GM21360 (cell line): ENCODE measurements around the gene DCP2.

Experiments used
- ATAC-seq: cut with Tn5 transposase; IDR thresholded peaks from one replicate; pipeline ENCODE4 v1.9.1; 2021; ENCODE audit warnings: mild to moderate bottlenecking, moderate library complexity; ENCODE audit not compliant: unreplicated experiment

The DCP2 gene

GRCh38 chr5:113042491-113043243 is 66.1 kb downstream of the DCP2 start:
- ATAC-seq, result no peak

DNA sequence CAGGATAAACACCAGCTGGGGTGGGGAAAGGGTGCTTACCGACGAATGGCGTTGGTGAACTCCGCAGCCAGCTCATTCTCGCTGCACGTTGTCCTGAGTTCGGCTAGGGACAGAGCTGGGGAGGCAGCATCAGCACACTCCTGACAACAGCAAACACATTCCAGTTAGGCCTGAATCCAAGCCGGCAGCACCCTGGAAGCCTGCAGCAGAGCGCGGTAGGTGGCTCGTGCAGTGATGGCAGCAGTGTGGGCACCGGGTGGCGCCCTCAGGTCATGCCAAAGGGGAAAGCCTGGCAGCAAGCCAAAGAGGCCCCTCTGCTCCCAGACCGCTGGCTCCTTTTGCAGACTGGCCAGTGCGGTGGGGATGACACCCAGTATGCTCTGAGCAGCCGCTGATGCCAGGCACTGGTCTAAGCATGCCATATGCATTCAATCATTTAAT is 66.9 kb downstream of the DCP2 start:
- ATAC-seq, result no peak

DNA sequence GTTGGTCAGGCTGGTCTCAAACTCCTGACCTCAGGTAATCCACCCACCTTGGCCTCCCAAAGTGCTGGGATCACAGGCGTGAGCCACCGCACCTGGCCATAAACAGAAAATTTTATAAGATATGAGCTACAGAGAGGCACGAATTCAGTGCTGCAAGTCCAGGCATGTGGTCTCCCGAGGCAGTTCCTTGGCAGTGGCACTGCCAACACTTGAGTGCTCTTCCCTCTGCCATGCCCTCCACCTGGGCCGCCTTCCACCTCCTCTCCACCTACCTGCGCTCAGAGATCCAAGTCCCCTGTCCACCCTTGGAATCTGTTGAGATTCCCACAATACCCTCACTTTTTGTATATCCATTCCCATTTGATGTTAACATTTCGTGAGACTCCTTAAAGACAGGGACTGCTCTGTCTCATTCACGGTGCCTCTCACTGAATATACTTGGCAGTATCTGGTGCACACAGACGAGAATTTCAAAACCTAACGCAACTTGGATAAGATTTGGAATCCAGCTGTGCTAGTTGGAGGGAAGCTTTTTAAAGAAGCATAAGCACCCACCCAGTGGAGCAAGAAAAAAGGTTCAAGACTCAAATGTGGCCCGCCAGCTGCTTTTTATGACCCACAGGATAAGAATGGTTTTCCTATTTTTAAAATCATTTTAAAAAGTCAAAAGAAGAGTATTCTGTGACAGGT is 68.3 kb downstream of the DCP2 start:
- no peak for ATAC-seq

GRCh38 chr5:113047234-113047633 is 70.6 kb downstream of the DCP2 start:
- no peak for ATAC-seq

- ATAC-seq, result peak; percentile 85
These were observed 71.4 kb downstream of the DCP2 start for GRCh38 chr5:113047733-113048652.

DNA sequence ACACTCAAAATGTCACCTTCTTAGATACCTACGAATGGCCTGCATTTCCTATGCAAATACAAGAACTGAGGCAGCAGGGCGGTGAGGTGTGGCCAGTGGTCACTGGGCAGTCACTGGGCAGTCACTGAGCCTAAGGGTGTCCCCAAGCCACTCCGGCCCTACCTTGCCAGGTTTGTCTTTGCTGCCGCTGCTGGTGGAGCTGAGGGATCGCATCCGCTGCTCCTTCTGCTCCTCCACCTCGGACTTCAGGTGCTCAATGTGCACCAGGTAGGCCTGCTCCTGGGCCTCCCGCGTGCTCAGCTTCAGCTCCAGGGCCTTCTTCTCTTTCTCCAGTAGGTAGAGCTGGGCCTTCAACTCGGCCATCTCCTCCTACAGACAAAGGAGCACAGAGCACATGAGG is 72.3 kb downstream of the DCP2 start:
- no peak for ATAC-seq

GRCh38 chr5:113050721-113051382 is 74.3 kb downstream of the DCP2 start:
- no peak for ATAC-seq

GRCh38 chr5:113052041-113052795 is 75.6 kb downstream of the DCP2 start:
- ATAC-seq, result no peak

DNA sequence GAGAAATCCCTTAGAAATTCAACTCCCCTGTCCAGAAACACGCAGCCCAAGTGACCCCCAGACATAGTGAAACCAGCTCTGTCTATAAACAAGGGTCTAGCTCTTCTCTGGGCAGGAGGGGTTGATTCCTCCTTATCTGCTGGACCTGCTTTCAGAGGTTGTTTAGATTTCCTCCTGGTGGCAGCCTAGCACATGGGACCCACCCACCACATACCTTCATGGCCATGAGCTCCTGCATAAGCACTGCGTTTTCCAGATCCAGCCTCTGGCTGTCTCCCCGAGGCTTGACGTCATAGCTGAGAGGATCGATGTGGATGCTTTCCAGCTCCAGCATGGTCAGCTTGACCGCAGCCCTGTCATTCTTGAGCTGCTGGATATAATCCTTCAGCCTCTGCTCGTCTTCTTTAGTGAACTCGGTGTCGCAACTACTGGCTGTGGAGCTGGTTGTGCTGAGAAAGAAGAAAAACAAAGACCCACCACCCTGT is 77.0 kb downstream of the DCP2 start:
- ATAC-seq, result no peak

- ATAC-seq, result no peak
These were observed 78.3 kb downstream of the DCP2 start for GRCh38 chr5:113054899-113055298.

GRCh38 chr5:113056988-113057387 is 80.4 kb downstream of the DCP2 start:
- ATAC-seq, result no peak

DNA sequence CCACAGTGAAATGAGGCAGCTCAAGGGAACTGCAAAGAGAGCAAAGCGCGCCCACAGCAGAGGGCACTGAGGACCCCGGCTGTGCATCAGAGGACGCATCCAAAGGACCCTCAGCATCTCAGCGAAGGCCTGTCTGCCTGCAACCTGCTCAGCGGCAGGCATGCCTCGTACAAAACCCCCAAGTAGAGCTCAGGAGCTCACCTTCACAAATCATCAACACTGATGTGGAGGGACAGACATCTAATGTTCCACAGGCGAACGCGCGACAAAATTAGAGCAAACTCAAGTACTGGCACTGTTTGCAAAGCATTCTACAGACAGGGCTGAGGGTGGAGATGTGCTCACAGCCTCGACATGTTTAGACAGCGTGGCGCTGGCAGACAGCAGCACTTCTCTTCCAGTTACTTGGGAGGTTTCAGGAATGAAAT is 81.0 kb downstream of the DCP2 start:
- no peak for ATAC-seq

- no peak for ATAC-seq
These were observed 81.7 kb downstream of the DCP2 start for GRCh38 chr5:113058269-113058668.

DNA sequence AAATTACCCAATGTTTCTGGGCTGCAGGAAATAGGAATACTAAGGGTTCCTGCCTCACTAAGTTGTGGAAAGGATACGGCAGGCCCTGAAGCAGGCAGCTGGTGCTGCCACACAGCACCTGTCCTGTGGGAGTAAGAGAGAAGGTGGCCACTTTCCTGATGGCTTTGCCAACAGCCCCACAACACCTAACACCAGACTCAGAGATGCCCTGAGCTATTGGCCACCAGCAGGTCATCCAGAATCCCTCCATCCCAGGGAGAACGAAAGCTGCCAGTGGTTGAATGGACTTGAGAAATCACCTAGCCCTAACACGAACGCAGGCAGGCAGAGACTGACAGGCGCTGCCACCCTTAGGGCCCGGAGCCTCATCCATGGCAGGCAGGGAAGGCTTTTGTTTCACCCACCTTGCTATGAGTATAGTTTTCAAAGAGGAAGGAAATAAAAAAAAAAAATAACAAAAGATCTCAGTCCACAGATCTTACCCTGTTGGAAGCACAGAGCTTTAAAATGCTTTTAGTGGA is 82.2 kb downstream of the DCP2 start:
- ATAC-seq, result no peak

- ATAC-seq, result no peak
These were observed 82.8 kb downstream of the DCP2 start for GRCh38 chr5:113059232-113060040.

- no peak for ATAC-seq
These were observed 83.9 kb downstream of the DCP2 start for GRCh38 chr5:113060408-113061025.

GRCh38 chr5:113061846-113062780 is 85.5 kb downstream of the DCP2 start:
- no peak for ATAC-seq
